GM12891 (cell line): ENCODE measurements around the gene CPLX3.
A peak's percentile ranks its signal among the peaks of the same experiment; 100 is the strongest.

Experiments
- DNase-seq: peaks from one replicate; pipeline ENCODE4 v3.0.0; 2011; ENCODE audit warnings: low spot score; ENCODE audit not compliant: insufficient read length
- FAIRE-seq: peaks from 2 replicates; lab custom pipeline; 2011; peaks lifted over from hg19 to GRCh38; lab: Jason Lieb, UNC
- PAX5 ChIP-seq: IDR thresholded peaks from 2 replicates; pipeline ENCODE4 v1.6.1; 2011; ENCODE audit warnings: low read length, moderate library complexity, mild to moderate bottlenecking; ENCODE audit not compliant: insufficient read depth, severe bottlenecking
- POLR2A ChIP-seq: IDR thresholded peaks from 2 replicates; pipeline ENCODE4 v1.6.1; 2011; ENCODE audit warnings: low read depth, low read length, control low read depth
- POLR2AphosphoS5 ChIP-seq: IDR thresholded peaks from 2 replicates; pipeline ENCODE4 v1.6.1; 2011; ENCODE audit warnings: low read depth, low read length, control low read depth
- POU2F2 ChIP-seq: IDR thresholded peaks from 2 replicates; pipeline ENCODE4 v1.6.1; 2011; ENCODE audit warnings: low read depth, mild to moderate bottlenecking, control low read depth, low read length, moderate library complexity
- SPI1 ChIP-seq: IDR thresholded peaks from 2 replicates; pipeline ENCODE4 v1.6.1; 2011; ENCODE audit warnings: low read depth, low read length, control low read depth
- TAF1 ChIP-seq: IDR thresholded peaks from 2 replicates; pipeline ENCODE4 v1.6.1; 2011; ENCODE audit warnings: low read depth, low read length, control low read depth

Gene CPLX3

GRCh38 chr15:74825866-74826265 is 561 bp upstream of the CPLX3 start:
- TF ChIP-seq POU2F2, result no peak
- TF ChIP-seq TAF1, result no peak
- TF ChIP-seq SPI1, result no peak
- no peak for TF ChIP-seq POLR2A
- TF ChIP-seq POLR2AphosphoS5, result no peak
- no peak for TF ChIP-seq PAX5
- no peak for FAIRE-seq
- no peak for DNase-seq

- TF ChIP-seq POU2F2 (no peak), SPI1 (no peak), POLR2AphosphoS5 (no peak), TAF1 (no peak), PAX5 (no peak), POLR2A (no peak)
- no peak for FAIRE-seq
- no peak for DNase-seq
Observed at GRCh38 chr15:74826921-74827320, 494 bp downstream of the CPLX3 start.

- no peak for TF ChIP-seq SPI1
- TF ChIP-seq PAX5, result no peak
- no peak for TF ChIP-seq TAF1
- no peak for TF ChIP-seq POLR2A
- TF ChIP-seq POLR2AphosphoS5, result no peak
- no peak for TF ChIP-seq POU2F2
- FAIRE-seq, result no peak
- DNase-seq, result no peak
Observed at GRCh38 chr15:74827614-74828013, 1.2 kb downstream of the CPLX3 start.

GRCh38 chr15:74828835-74829234 is 2.4 kb downstream of the CPLX3 start:
- FAIRE-seq, result no peak
- TF ChIP-seq POLR2A (no peak), TAF1 (no peak), SPI1 (no peak), PAX5 (no peak), POU2F2 (no peak), POLR2AphosphoS5 (no peak)
- DNase-seq, result no peak

GRCh38 chr15:74829486-74829885 is 3.1 kb downstream of the CPLX3 start:
- DNase-seq (no peak), FAIRE-seq (no peak)
- TF ChIP-seq POLR2AphosphoS5 (no peak), POU2F2 (no peak), TAF1 (no peak), PAX5 (no peak), SPI1 (no peak), POLR2A (no peak)

GRCh38 chr15:74829991-74830390 is 3.6 kb downstream of the CPLX3 start:
- FAIRE-seq, result no peak
- DNase-seq, result no peak

GRCh38 chr15:74830868-74831267 is 4.4 kb downstream of the CPLX3 start:
- no peak for DNase-seq
- TF ChIP-seq POLR2A, result no peak
- TF ChIP-seq SPI1, result no peak
- TF ChIP-seq TAF1, result no peak
- TF ChIP-seq POLR2AphosphoS5, result no peak
- no peak for TF ChIP-seq POU2F2
- TF ChIP-seq PAX5, result no peak
- FAIRE-seq, result no peak

More at GRCh38 chr15:74829991-74830390, 3.6 kb downstream of the CPLX3 start:
- TF ChIP-seq POLR2AphosphoS5 (no peak), POU2F2 (no peak), SPI1 (no peak), POLR2A (no peak)

- no peak for DNase-seq
- TF ChIP-seq POLR2A, result no peak
- TF ChIP-seq PAX5, result no peak
- TF ChIP-seq POLR2AphosphoS5, result no peak
- TF ChIP-seq SPI1, result no peak
- no peak for FAIRE-seq
Observed at GRCh38 chr15:74831813-74832495, 5.5 kb downstream of the CPLX3 start.

GRCh38 chr15:74832826-74833225 is 6.4 kb downstream of the CPLX3 start:
- DNase-seq (no peak), FAIRE-seq (no peak)
- no peak for TF ChIP-seq POLR2A
- TF ChIP-seq SPI1, result no peak
- no peak for TF ChIP-seq PAX5
- no peak for TF ChIP-seq TAF1
- TF ChIP-seq POU2F2, result no peak
- no peak for TF ChIP-seq POLR2AphosphoS5

- peak; percentile 13 for FAIRE-seq
- DNase-seq, result no peak
Observed at GRCh38 chr15:74833376-74834107, 7.1 kb downstream of the CPLX3 start.

More at GRCh38 chr15:74833376-74834107, 7.1 kb downstream of the CPLX3 start:
- no peak for TF ChIP-seq TAF1
- TF ChIP-seq PAX5, result no peak
- no peak for TF ChIP-seq POLR2AphosphoS5
- TF ChIP-seq POLR2A, result no peak
- no peak for TF ChIP-seq SPI1
- no peak for TF ChIP-seq POU2F2
